GM21390 (cell line): ENCODE data around the gene BICD1.
"Not testable (repeated sequence)": the region's sequence is repeated elsewhere in the genome, so short reads cannot be mapped to it uniquely, and the experiment has no call there.

Experiments
- ATAC-seq: cut with Tn5 transposase; IDR thresholded peaks from one replicate; pipeline ENCODE4 v1.9.1; 2021; ENCODE audit not compliant: unreplicated experiment

Gene BICD1

GRCh38 chr12:32183650-32184049, 77.0 kb downstream of the BICD1 start:
- ATAC-seq: no peak

GRCh38 chr12:32187127-32187526, 80.5 kb downstream of the BICD1 start:
- not testable (repeated sequence) for ATAC-seq

- no peak for ATAC-seq
Observed at GRCh38 chr12:32191445-32191844, 84.8 kb downstream of the BICD1 start.

- ATAC-seq: no peak
Observed at GRCh38 chr12:32196250-32197198, 89.9 kb downstream of the BICD1 start.

- ATAC-seq: no peak
Observed at GRCh38 chr12:32197421-32197820, 90.8 kb downstream of the BICD1 start.

GRCh38 chr12:32198555-32198954, 91.9 kb downstream of the BICD1 start:
- ATAC-seq: no peak

GRCh38 chr12:32201096-32201495, 94.4 kb downstream of the BICD1 start:
- no peak for ATAC-seq

GRCh38 chr12:32201976-32202375, 95.3 kb downstream of the BICD1 start:
- ATAC-seq: no peak

GRCh38 chr12:32205731-32206130, 99.1 kb downstream of the BICD1 start:
- ATAC-seq: no peak

GRCh38 chr12:32208355-32208754, 101.7 kb downstream of the BICD1 start:
- ATAC-seq: no peak

- no peak for ATAC-seq
Observed at GRCh38 chr12:32211066-32211899, 104.6 kb downstream of the BICD1 start.

- ATAC-seq: no peak
Observed at GRCh38 chr12:32211900-32212156, 105.2 kb downstream of the BICD1 start.

GRCh38 chr12:32214723-32215122, 108.1 kb downstream of the BICD1 start:
- no peak for ATAC-seq

GRCh38 chr12:32217354-32218310, 111.0 kb downstream of the BICD1 start:
- ATAC-seq: no peak

- no peak for ATAC-seq
Observed at GRCh38 chr12:32223941-32224340, 117.3 kb downstream of the BICD1 start.

GRCh38 chr12:32226768-32227167, 120.1 kb downstream of the BICD1 start:
- ATAC-seq: no peak

GRCh38 chr12:32229971-32230612, 123.4 kb downstream of the BICD1 start:
- ATAC-seq: no peak

- no peak for ATAC-seq
Observed at GRCh38 chr12:32230613-32230993, 124.0 kb downstream of the BICD1 start.

- not testable (repeated sequence) for ATAC-seq
Observed at GRCh38 chr12:32231361-32231760, 124.7 kb downstream of the BICD1 start.

GRCh38 chr12:32233568-32233967, 126.9 kb downstream of the BICD1 start:
- no peak for ATAC-seq

GRCh38 chr12:32235251-32235650, 128.6 kb downstream of the BICD1 start:
- ATAC-seq: no peak
